Measurements from ENCODE around the gene ZNF722.
"Not testable (repeated sequence)": the region's sequence is repeated elsewhere in the genome, so short reads cannot be mapped to it uniquely, and the experiment has no call there.

ZNF722 gene

GRCh38 chr7:63998549-63998948 lies at the start of gene ZNF722:
ZNF722 (plus strand) TSS chr7:63998849; CDS start chr7:63998962, 113 bp downstream.
- no peak for DNase-seq (ENCODE audit: low read depth in 2 of 3, low spot score in 1 of 3)

- no peak for DNase-seq (ENCODE audit: low read depth in 2 of 3, low spot score in 1 of 3)
Measured at GRCh38 chr7:63953181-63953580, 45.5 kb upstream of the ZNF722 start.

GRCh38 chr7:63968629-63969028 lies 30.0 kb upstream of the ZNF722 start:
- no peak for DNase-seq (ENCODE audit: low read depth in 2 of 3, low spot score in 1 of 3)

- DNase-seq (ENCODE audit: low read depth in 2 of 3, low spot score in 1 of 3): not testable (repeated sequence)
Measured at GRCh38 chr7:64015496-64015895, 16.8 kb downstream of the ZNF722 start.

- DNase-seq (ENCODE audit: low read depth in 2 of 3, low spot score in 1 of 3): no peak
Measured at GRCh38 chr7:64035388-64035787, 36.7 kb downstream of the ZNF722 start.

GRCh38 chr7:64037095-64037494 lies 38.4 kb downstream of the ZNF722 start:
- DNase-seq (ENCODE audit: low read depth in 2 of 3, low spot score in 1 of 3): no peak

GRCh38 chr7:64045301-64046040 lies 46.8 kb downstream of the ZNF722 start, which contains the start of gene ZNF727:
ZNF727 (plus strand) TSS chr7:64045434; CDS start chr7:64045622, 188 bp downstream.
- DNase-seq (ENCODE audit: low read depth in 2 of 3, low spot score in 1 of 3): peak in 1 of 3 donors; percentile 12

GRCh38 chr7:64046041-64046389 lies 47.4 kb downstream of the ZNF722 start:
- no peak for DNase-seq (ENCODE audit: low read depth in 2 of 3, low spot score in 1 of 3)

All from stimulated activated CD4-positive, alpha-beta T cell treated with anti-CD3 and anti-CD28 coated beads, Interleukin-12 subunit alpha, Interleukin-12 subunit beta, amount 100 ng/mL, for 48 hours (primary cell).